Activated T-cell treated with anti-CD3 and anti-CD28 coated beads, Interleukin-2, amount 50 U/mL, for 24 hours (primary cell): ENCODE results near the gene AK8.

Source experiments
- DNase-seq: peaks from one replicate; pipeline ENCODE4 v3.0.0-alpha.2; 2020
- H3K27ac Mint-ChIP-seq: 2 replicates; pipeline ENCODE4 v1.8.0; 2020; ENCODE audit warnings: mild to moderate bottlenecking, mixed read lengths
- H3K27me3 Mint-ChIP-seq: 2 replicates; pipeline ENCODE4 v1.8.0; 2020; ENCODE audit warnings: mixed read lengths
- H3K36me3 Mint-ChIP-seq: 2 replicates; pipeline ENCODE4 v1.8.0; 2020; ENCODE audit warnings: low read depth, mixed read lengths
- H3K4me1 Mint-ChIP-seq: 2 replicates; pipeline ENCODE4 v1.8.0; 2020; ENCODE audit warnings: low read depth, mixed read lengths
- H3K4me3 Mint-ChIP-seq: 2 replicates; pipeline ENCODE4 v1.8.0; 2020; ENCODE audit warnings: mild to moderate bottlenecking, moderate library complexity, mixed read lengths
- H3K9me3 Mint-ChIP-seq: 2 replicates; pipeline ENCODE4 v1.8.0; 2020; ENCODE audit warnings: mixed read lengths

Gene AK8

GRCh38 chr9:132740526-132741309, 137.4 kb downstream of the AK8 start:
- Mint-ChIP-seq H3K9me3 (no peaks in the 10 kb centered on the region), H3K4me1 (peaks cover 6% of the 10 kb centered on the region)

DNA sequence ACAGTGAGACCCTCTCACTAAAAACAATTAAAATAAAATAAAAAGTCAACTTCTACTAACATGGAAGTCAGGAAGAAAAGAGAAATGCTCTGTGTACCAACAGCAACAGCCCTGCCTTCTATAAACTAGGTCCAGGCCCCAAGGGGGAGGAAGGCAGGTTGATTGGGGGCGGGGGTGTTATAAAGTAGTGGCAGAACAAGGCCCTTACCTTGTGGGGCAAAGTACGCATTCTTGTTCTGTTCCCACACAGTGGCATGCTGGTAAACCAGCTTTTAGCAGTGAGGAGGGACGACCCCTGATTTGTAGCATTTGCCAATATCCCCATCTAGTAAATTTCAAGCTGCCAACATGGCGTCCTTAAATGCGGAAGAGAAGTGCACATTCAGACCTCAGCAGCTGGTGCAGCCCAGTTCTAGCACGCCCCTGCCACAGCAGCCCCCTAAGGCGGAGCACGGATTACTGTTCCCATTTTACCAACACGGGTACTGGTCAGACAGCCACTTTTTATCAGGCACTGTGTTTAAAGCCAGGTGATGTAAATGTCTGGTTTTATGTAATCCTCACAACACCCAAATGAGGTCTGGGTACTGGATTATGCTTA, 138.3 kb downstream of the AK8 start:
- Mint-ChIP-seq H3K9me3 (no peaks in the 10 kb centered on the region), H3K4me1 (peaks cover 2% of the 10 kb centered on the region), H3K27me3 (peaks cover 41% of the 10 kb centered on the region), H3K4me3 (no peak overlapping the region), H3K36me3 (no peaks in the 10 kb centered on the region), H3K27ac (no peak overlapping the region)
- no peak for DNase-seq

More at GRCh38 chr9:132740526-132741309, 137.4 kb downstream of the AK8 start:
- Mint-ChIP-seq H3K27ac (no peak overlapping the region), H3K36me3 (no peaks in the 10 kb centered on the region), H3K4me3 (no peak overlapping the region), H3K27me3 (peaks cover 49% of the 10 kb centered on the region)
- no peak for DNase-seq

DNA sequence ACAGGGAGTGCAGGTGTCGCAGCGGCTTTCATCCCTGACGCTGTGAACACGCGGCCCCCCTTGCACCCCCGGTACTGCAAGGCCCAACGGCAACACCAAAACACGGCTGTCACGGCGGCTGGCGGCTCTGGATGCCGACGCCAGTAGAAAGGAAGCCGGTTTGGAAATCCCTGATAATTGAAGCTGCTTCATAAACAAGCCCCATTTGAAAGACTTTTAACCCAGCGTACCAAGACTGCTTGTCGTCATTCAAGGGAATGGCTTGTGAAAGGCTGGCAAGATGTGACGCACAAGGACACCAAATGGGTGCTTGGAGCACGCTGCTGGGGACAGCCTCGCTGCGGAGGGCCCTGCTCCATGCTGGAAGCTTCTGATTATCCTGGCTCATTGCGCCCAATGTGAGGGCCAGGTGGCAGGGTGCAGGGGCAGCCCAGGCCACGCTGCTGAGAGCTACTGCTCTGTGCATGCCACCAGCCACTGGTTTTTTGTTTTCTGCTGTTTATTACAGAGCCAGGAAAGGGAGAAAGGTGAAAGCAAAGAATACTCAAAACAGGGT, 144.7 kb downstream of the AK8 start:
- H3K36me3 Mint-ChIP-seq: no peaks in the 10 kb centered on the region
- H3K9me3 Mint-ChIP-seq: no peaks in the 10 kb centered on the region
- H3K27ac Mint-ChIP-seq: no peak overlapping the region
- no peak for DNase-seq
- H3K4me3 Mint-ChIP-seq: no peak overlapping the region
- H3K4me1 Mint-ChIP-seq: no peaks in the 10 kb centered on the region
- H3K27me3 Mint-ChIP-seq: peaks cover 21% of the 10 kb centered on the region

DNA sequence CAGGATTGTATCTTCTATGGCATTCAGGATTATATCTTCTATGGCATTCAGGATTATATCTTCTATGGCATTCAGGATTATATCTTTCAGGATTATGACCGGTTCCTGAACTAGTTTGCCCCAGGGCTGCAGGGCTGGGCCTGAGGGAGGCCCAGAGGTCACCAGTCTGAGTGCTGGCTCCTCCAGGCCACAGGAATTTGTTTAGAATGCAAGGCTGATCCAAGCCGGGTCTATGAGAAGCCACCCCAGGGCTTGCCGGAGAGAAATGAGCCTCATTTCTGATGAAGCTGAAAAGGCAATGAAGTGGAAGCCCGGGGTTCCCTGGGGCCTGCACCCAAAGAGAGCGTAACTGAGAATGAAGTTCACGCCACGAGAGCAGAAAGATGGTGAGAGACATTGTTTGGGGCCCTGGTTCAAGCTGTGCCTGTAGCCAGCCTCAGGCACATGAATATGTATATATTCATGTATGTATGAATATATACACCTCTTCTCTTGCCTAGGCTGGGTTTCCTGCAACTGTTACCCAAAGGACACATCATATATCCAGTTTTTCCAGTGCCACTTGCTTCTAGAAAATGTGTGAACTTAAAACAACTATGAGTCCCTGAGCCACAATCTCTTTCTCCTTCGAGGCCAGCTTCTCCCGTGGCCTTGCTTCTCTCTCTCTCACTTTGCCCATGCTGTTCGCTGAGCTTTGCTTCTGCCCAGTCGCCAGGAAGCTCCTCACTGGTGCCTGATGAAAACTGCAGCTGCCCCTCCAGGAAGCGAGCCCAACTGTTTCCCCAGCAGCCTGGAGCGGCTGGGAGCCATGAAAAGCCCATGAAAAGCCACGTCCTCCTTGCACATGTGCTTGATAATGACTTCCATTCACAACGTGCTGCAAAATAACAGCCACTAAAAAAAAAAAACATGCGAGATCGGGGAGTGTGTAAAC, 145.5 kb downstream of the AK8 start:
- H3K27ac Mint-ChIP-seq: no peak overlapping the region
- H3K4me1 Mint-ChIP-seq: no peaks in the 10 kb centered on the region
- no peak for DNase-seq
- no peaks in the 10 kb centered on the region for H3K36me3 Mint-ChIP-seq
- H3K9me3 Mint-ChIP-seq: no peaks in the 10 kb centered on the region
- H3K27me3 Mint-ChIP-seq: peaks cover 26% of the 10 kb centered on the region
- no peak overlapping the region for H3K4me3 Mint-ChIP-seq

DNA sequence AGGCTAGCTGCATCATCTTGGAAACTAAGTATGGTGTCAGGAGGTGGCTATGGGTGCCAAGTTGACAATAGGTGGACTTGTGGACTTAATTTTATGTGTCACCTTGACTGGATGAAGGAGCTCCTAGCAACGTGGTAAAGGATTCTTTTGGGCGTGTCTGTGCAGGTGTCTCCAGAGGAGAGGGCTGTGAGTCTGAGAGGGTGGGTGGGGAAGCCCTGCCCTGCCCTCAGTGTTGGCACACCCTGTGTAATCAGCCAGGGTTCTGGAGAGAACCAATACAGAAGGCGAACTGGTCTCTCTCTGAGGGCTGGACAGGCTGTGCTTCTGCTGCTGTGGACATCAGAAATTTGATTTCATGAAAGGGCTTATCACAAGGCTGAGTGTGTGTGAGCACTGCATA, 146.9 kb downstream of the AK8 start:
- H3K36me3 Mint-ChIP-seq: no peaks in the 10 kb centered on the region
- H3K9me3 Mint-ChIP-seq: no peaks in the 10 kb centered on the region
- no peaks in the 10 kb centered on the region for H3K4me1 Mint-ChIP-seq

DNA sequence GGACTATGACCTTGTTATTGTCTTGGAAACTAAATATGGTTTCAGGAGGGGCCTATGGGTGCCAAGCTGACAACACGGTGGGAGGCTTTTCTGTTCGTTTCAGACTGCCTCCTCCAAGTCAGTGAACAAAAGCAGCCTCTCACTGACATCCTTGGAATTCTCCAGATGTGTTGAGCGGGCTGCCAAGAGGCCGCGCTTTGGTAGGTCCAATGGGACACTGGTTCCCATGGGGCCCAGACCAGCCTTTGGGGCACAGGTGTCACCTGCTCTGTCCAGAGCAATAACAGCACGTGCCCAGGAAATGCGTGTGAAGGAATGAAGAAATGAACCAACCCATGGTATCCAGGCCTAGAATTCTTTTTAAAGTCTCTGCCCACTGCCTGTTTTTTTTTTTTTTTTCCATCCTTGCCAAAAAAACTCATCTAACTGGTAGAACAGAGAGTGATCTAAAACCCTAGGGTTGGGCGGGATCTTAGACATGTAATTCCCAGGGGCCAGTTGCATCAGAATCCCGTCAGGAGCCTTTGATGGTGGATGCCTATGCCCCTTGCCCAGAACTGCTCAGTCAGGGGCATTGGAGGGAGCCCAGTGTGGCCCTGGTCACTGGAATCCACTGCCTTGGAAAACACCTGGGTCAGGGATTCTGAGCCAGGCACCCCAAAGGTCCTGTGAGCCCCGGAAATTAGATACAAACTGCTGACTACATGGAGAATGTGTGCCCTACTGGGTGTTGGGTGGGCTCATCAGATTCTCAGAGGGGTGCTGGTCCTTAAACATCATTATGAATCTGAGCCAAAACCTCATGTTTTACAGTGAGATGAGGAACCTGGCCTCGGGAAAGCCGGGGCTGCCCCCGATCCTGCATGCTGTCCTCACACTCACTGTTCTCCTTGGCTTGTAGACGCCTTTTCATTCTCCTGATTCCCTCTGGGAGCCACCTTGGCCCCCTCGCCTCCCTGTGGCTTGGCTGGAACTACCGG, 147.7 kb downstream of the AK8 start:
- H3K36me3 Mint-ChIP-seq: no peaks in the 10 kb centered on the region
- no peak overlapping the region for H3K27ac Mint-ChIP-seq
- H3K9me3 Mint-ChIP-seq: no peaks in the 10 kb centered on the region
- no peak for DNase-seq
- H3K4me3 Mint-ChIP-seq: no peak overlapping the region
- H3K27me3 Mint-ChIP-seq: peaks cover 33% of the 10 kb centered on the region
- no peaks in the 10 kb centered on the region for H3K4me1 Mint-ChIP-seq

More for the DNA sequence above, 146.9 kb downstream of the AK8 start:
- H3K27ac Mint-ChIP-seq: no peak overlapping the region
- H3K4me3 Mint-ChIP-seq: no peak overlapping the region
- peaks cover 35% of the 10 kb centered on the region for H3K27me3 Mint-ChIP-seq
- DNase-seq: no peak

DNA sequence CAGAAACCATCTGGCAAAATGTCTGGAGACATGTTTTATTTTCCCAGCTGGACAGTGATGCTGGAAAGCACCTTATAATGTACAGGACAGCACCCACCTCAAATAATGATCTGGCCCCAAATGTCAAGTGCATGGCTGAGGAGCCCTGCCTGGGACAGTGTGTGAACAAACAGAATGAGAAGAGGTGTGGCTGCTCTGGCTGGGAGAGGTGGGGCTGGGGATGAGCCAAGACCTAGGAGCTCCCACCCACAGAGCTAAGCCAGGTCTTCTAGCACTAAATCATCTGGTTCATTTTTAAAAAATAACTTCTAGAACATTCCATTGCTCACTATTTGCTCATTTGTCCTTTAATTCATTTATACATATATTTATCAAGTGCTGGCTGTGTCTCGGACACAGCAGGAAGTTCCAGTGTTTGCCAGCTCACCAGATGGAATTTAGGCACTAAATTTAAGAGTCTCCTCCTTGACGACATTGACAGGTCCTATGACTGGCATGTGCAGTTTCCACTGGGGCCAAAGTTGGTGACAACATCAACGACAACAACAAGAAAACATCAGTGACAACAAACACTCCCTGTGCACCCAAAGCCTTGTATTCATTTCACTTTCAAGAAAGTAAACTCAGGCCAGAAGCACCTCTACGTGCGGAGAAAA, 148.7 kb downstream of the AK8 start:
- Mint-ChIP-seq H3K9me3 (no peaks in the 10 kb centered on the region), H3K27me3 (peaks cover 30% of the 10 kb centered on the region), H3K36me3 (no peaks in the 10 kb centered on the region), H3K4me3 (no peak overlapping the region), H3K27ac (no peak overlapping the region), H3K4me1 (no peaks in the 10 kb centered on the region)
- DNase-seq: no peak

DNA sequence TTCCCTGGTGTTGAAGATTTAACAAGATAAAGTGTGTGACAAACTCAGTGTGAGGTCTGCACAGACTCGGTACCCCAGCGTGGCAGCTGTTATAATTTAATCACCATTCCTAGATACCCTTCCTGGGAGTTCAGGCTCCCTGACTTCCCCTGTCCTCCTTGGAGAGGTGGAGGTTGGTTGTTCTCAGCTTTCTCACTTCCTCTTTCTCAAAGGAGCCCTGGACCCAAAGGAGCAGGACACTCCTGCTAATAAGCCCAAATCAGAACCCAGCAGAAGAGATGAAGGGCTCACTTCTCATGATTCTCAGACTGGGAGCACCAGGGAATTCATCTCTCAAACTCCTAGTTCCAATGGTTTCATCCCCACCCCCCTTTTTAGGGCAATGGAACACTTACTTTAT, 149.6 kb downstream of the AK8 start:
- no peak for DNase-seq
- no peak overlapping the region for H3K27ac Mint-ChIP-seq
- H3K27me3 Mint-ChIP-seq: peaks cover 21% of the 10 kb centered on the region
- no peaks in the 10 kb centered on the region for H3K9me3 Mint-ChIP-seq
- H3K4me1 Mint-ChIP-seq: no peaks in the 10 kb centered on the region
- H3K36me3 Mint-ChIP-seq: no peaks in the 10 kb centered on the region
- no peak overlapping the region for H3K4me3 Mint-ChIP-seq

DNA sequence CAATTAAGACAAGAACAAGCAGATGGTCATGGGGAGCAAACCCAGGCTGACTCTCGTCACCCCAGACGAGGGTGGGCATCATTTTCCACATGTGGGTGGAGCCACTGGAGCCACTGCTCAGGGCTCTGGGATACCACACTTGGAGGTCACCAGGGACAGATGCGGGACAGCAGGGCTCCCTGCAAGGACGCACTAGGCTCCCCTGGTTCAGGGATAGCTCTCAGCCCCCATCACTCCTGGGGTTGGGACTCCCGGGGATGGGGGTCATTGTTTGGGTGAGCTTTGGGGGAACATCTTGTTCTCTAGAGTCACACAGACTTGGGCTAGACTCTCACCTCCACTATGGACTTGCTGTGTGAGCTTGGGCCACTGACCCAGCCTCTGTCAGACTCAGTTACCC, 150.0 kb downstream of the AK8 start:
- Mint-ChIP-seq H3K9me3 (no peaks in the 10 kb centered on the region), H3K4me1 (no peaks in the 10 kb centered on the region), H3K4me3 (no peak overlapping the region), H3K27me3 (peaks cover 22% of the 10 kb centered on the region), H3K27ac (no peak overlapping the region), H3K36me3 (no peaks in the 10 kb centered on the region)
- no peak for DNase-seq

DNA sequence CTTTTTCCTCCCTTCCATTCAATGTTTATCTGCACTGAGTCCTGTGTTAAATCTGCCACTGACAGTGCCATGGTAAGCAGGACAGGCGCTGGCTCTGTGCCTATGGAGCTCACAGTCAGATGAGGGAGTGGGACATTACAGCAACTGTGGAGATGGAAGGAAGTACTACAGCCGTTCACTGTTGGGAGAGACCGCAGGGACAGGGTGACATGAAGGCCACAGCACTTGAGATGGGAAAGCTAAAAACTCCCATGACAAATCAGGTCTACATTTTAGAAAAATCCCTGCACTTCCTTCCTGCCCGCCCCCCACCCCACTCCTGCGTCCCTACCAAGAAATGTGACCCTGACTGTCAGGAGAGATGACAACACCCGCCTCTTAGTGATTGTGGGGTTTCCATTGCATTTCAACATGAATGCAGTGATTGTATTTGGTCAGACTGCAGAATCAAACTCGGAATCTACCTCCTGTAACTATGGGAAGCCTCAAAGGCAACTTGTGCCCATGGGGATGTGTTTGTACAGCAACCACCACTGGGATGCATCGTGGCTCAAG, 151.4 kb downstream of the AK8 start:
- H3K4me1 Mint-ChIP-seq: no peaks in the 10 kb centered on the region
- no peak overlapping the region for H3K27ac Mint-ChIP-seq
- H3K27me3 Mint-ChIP-seq: peaks cover 20% of the 10 kb centered on the region
- H3K36me3 Mint-ChIP-seq: no peaks in the 10 kb centered on the region
- H3K9me3 Mint-ChIP-seq: no peaks in the 10 kb centered on the region
- no peak for DNase-seq
- no peak overlapping the region for H3K4me3 Mint-ChIP-seq

- H3K9me3 Mint-ChIP-seq: no peaks in the 10 kb centered on the region
- no peaks in the 10 kb centered on the region for H3K36me3 Mint-ChIP-seq
- H3K27ac Mint-ChIP-seq: no peak overlapping the region
Measured at GRCh38 chr9:132725306-132725705, 152.8 kb downstream of the AK8 start.

DNA sequence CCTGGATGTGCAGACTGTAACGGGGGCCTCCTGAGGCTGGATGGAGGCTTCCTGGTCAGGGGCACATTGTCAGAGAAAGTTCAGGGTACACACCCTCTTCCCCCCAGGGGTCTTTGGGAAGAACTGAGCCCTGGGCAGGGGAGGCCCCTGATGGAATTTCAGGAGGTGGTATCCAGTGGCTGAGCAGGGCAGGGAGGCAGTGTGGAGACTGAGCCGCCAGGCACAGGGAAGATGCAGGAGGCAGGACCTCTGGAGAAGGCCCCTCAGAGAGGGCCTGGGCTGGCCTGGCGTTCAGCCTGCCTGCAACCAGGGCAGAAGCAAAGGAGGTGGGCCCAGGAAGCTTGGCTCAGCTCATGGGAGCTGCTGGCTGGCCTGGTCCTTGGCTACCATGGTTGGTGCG, 154.3 kb downstream of the AK8 start:
- Mint-ChIP-seq H3K9me3 (no peaks in the 10 kb centered on the region), H3K27ac (no peak overlapping the region), H3K4me1 (no peaks in the 10 kb centered on the region), H3K27me3 (peaks cover 31% of the 10 kb centered on the region), H3K36me3 (no peaks in the 10 kb centered on the region), H3K4me3 (no peak overlapping the region)
- DNase-seq: no peak

More at GRCh38 chr9:132725306-132725705, 152.8 kb downstream of the AK8 start:
- DNase-seq: no peak
- Mint-ChIP-seq H3K4me3 (no peak overlapping the region), H3K27me3 (peaks cover 20% of the 10 kb centered on the region), H3K4me1 (no peaks in the 10 kb centered on the region)

DNA sequence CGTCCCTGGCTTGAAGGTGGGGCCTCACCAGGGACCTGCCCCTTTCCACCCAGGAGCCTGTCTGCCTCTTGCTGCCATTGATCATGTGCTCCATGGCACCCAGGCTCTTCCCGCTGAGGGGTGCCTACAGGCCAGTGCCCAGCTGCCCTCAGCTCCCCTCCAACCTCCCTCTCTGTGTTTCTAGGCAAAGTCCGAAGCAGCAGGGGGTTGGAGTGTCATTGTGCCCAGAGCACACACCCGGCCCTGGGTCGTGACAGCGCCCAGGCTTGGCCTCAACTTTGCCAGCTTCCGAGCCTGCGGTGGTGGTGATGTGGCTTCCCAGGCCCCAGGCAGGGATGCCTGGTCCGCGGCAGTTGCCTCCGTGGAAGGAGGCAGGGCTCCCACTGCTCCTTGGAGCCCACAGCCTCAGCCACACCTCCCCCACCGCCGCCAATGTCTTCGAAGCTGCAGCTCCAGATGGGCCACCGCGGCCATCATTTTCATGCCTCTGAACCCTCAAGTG, 155.5 kb downstream of the AK8 start:
- DNase-seq: no peak
- Mint-ChIP-seq H3K9me3 (no peaks in the 10 kb centered on the region), H3K4me1 (peaks cover 6% of the 10 kb centered on the region), H3K27ac (no peak overlapping the region), H3K27me3 (peaks cover 37% of the 10 kb centered on the region), H3K36me3 (no peaks in the 10 kb centered on the region), H3K4me3 (no peak overlapping the region)
